ENCODE measurements around the gene NPDC1.

DNA sequence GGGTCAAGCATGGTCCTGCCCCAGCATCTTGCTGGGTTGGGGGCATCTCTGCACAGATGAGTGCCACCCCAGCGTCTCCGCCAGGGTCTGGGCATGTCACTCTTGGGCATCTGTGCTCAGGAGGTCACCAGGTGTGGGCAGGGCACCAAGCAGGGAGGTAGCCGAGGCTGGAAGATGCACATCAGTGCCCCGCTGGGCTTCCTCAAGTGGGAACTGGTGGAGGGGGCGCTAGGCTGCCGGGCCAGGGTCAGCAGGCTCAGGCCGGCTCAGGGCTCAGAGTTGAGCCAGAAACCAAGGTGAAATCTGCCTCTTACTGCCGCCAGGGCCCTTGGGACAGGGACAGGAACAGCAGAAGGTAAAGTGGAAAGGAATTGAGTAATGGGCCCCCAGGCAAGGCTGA is 10.0 kb downstream of the NPDC1 start:
- no peak for TF ChIP-seq TAF1 (IDR thresholded peaks at IDR 0.05; ENCODE audit: borderline replicate concordance, insufficient read depth, low read length)
- TF ChIP-seq, protein P1, sequence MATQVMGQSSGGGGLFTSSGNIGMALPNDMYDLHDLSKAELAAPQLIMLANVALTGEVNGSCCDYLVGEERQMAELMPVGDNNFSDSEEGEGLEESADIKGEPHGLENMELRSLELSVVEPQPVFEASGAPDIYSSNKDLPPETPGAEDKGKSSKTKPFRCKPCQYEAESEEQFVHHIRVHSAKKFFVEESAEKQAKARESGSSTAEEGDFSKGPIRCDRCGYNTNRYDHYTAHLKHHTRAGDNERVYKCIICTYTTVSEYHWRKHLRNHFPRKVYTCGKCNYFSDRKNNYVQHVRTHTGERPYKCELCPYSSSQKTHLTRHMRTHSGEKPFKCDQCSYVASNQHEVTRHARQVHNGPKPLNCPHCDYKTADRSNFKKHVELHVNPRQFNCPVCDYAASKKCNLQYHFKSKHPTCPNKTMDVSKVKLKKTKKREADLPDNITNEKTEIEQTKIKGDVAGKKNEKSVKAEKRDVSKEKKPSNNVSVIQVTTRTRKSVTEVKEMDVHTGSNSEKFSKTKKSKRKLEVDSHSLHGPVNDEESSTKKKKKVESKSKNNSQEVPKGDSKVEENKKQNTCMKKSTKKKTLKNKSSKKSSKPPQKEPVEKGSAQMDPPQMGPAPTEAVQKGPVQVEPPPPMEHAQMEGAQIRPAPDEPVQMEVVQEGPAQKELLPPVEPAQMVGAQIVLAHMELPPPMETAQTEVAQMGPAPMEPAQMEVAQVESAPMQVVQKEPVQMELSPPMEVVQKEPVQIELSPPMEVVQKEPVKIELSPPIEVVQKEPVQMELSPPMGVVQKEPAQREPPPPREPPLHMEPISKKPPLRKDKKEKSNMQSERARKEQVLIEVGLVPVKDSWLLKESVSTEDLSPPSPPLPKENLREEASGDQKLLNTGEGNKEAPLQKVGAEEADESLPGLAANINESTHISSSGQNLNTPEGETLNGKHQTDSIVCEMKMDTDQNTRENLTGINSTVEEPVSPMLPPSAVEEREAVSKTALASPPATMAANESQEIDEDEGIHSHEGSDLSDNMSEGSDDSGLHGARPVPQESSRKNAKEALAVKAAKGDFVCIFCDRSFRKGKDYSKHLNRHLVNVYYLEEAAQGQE (IDR thresholded peaks at IDR 0.05; ENCODE audit: insufficient read depth in 1 of 2, low read depth in 2 of 2, low read length in 2 of 2), result no peak
- no peak for TF ChIP-seq SIN3A (IDR thresholded peaks at IDR 0.05; ENCODE audit: borderline replicate concordance, insufficient read depth, low read length)
- no peak for TF ChIP-seq POLR2AphosphoS5 (IDR thresholded peaks at IDR 0.05; ENCODE audit: low read depth, low read length)
